ENCODE results near the gene MYL12B.
A peak's percentile ranks its signal among the peaks of the same experiment; 100 is the strongest.

The MYL12B gene

GRCh38 chr18:3236470-3236869, 25.5 kb upstream of the MYL12B start:
- peak; percentile 68 for DNase-seq

- DNase-seq: no peak
Observed at GRCh38 chr18:3238742-3239141, 23.2 kb upstream of the MYL12B start.

GRCh38 chr18:3245185-3245564, 16.8 kb upstream of the MYL12B start:
- no peak for DNase-seq

GRCh38 chr18:3245853-3246634, 15.9 kb upstream of the MYL12B start:
- DNase-seq: peak; percentile 84

- DNase-seq: no peak
Observed at GRCh38 chr18:3246635-3247239, 15.2 kb upstream of the MYL12B start.

GRCh38 chr18:3247240-3248061, 14.5 kb upstream of the MYL12B start, which contains the start of gene MYL12A:
TSS of gene MYL12A (plus strand) at chr18:3247801. CDS start at chr18:3253248, 5,447 bp downstream.
- peak; percentile 98 for DNase-seq

- DNase-seq: no peak
Observed at GRCh38 chr18:3248062-3248657, 13.8 kb upstream of the MYL12B start.

- DNase-seq: peak; percentile 32
Observed at GRCh38 chr18:3248658-3249359, 13.1 kb upstream of the MYL12B start.

- no peak for DNase-seq
Observed at GRCh38 chr18:3250237-3251107, 11.5 kb upstream of the MYL12B start.

- DNase-seq: no peak
Observed at GRCh38 chr18:3251249-3251962, 10.5 kb upstream of the MYL12B start.

GRCh38 chr18:3251963-3252277, 10.0 kb upstream of the MYL12B start:
- DNase-seq: no peak

GRCh38 chr18:3252843-3253242, 9.1 kb upstream of the MYL12B start:
- no peak for DNase-seq

- no peak for DNase-seq
Observed at GRCh38 chr18:3254725-3255124, 7.2 kb upstream of the MYL12B start.

- no peak for DNase-seq
Observed at GRCh38 chr18:3255611-3256165, 6.2 kb upstream of the MYL12B start.

GRCh38 chr18:3256693-3257626, 5.0 kb upstream of the MYL12B start:
- no peak for DNase-seq

GRCh38 chr18:3257627-3258120, 4.3 kb upstream of the MYL12B start:
- DNase-seq: no peak

GRCh38 chr18:3260995-3261372, 949 bp upstream of the MYL12B start:
- DNase-seq: no peak

GRCh38 chr18:3262234-3263131, 550 bp downstream of the MYL12B start:
- no peak for DNase-seq
